ENCODE measurements around the gene ZNF407.

The ZNF407 gene

GRCh38 chr18:74631212-74631611 is 33.5 kb downstream of the ZNF407 start:
- DNase-seq, result no peak
- no peak for ATAC-seq

GRCh38 chr18:74631623-74632350 is 34.1 kb downstream of the ZNF407 start:
- ATAC-seq (peak; percentile 56), DNase-seq (no peak)

GRCh38 chr18:74632351-74632679 is 34.6 kb downstream of the ZNF407 start:
- DNase-seq (no peak), ATAC-seq (no peak)

- ATAC-seq (no peak), DNase-seq (no peak)
Observed at GRCh38 chr18:74632856-74633255, 35.2 kb downstream of the ZNF407 start.

GRCh38 chr18:74633652-74634352 is 36.1 kb downstream of the ZNF407 start:
- DNase-seq (no peak), ATAC-seq (peak; percentile 23)

- DNase-seq (no peak), ATAC-seq (no peak)
Observed at GRCh38 chr18:74635224-74635975, 37.7 kb downstream of the ZNF407 start.

GRCh38 chr18:74637070-74637469 is 39.4 kb downstream of the ZNF407 start:
- DNase-seq (no peak), ATAC-seq (no peak)

GRCh38 chr18:74638210-74638609 is 40.5 kb downstream of the ZNF407 start:
- no peak for ATAC-seq
- no peak for DNase-seq

- DNase-seq (no peak), ATAC-seq (no peak)
Observed at GRCh38 chr18:74644713-74645112, 47.0 kb downstream of the ZNF407 start.

- DNase-seq, result no peak
- ATAC-seq, result no peak
Observed at GRCh38 chr18:74645679-74646078, 48.0 kb downstream of the ZNF407 start.

- ATAC-seq, result no peak
Observed at GRCh38 chr18:74651327-74652128, 53.9 kb downstream of the ZNF407 start.

GRCh38 chr18:74652392-74652988 is 54.8 kb downstream of the ZNF407 start:
- DNase-seq (no peak), ATAC-seq (no peak)

More at GRCh38 chr18:74651327-74652128, 53.9 kb downstream of the ZNF407 start:
- DNase-seq, result no peak

GRCh38 chr18:74654638-74655037 is 57.0 kb downstream of the ZNF407 start:
- DNase-seq (no peak), ATAC-seq (no peak)

- DNase-seq (no peak), ATAC-seq (no peak)
Observed at GRCh38 chr18:74661008-74661407, 63.3 kb downstream of the ZNF407 start.

- ATAC-seq, result no peak
Observed at GRCh38 chr18:74661691-74662090, 64.0 kb downstream of the ZNF407 start.

GRCh38 chr18:74662622-74663021 is 65.0 kb downstream of the ZNF407 start:
- ATAC-seq, result no peak
- no peak for DNase-seq

More at GRCh38 chr18:74661691-74662090, 64.0 kb downstream of the ZNF407 start:
- DNase-seq, result no peak

GRCh38 chr18:74665346-74665745 is 67.7 kb downstream of the ZNF407 start:
- ATAC-seq, result no peak
- DNase-seq, result no peak

- DNase-seq (no peak), ATAC-seq (no peak)
Observed at GRCh38 chr18:74665905-74666304, 68.2 kb downstream of the ZNF407 start.

GRCh38 chr18:74669136-74669798 is 71.6 kb downstream of the ZNF407 start:
- ATAC-seq, result no peak
- DNase-seq, result no peak

GRCh38 chr18:74672371-74672770 is 74.7 kb downstream of the ZNF407 start:
- DNase-seq, result no peak
- ATAC-seq, result no peak

- DNase-seq (no peak), ATAC-seq (no peak)
Observed at GRCh38 chr18:74674487-74674886, 76.8 kb downstream of the ZNF407 start.
